Measurements from ENCODE around the gene RPLP1.

RPLP1 gene

DNA sequence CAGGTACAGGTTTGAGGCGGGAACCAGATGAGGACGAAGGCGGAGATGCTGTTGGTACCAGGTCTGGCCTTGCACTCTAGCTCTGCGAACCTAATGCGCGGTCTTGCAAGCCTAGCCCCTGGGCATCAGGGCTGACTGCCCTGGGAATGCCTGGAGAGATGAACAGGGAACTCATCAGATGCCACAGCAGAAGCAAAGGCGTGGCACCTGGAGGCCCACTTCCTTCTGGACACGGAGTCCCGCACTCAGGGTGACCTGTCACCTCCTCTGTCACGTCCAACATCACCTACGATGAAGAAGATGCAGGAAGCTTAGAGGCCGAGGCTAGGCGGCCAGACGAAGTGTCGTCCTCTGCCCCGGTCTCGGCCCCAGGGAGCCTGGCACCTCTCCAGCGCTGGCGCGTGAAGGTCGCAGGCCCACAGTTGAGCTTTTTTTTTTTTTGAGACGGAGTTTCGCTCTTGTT lies 9.4 kb downstream of the RPLP1 start:
- TF ChIP-seq CTCF (conservative IDR thresholded peaks at IDR 0.05; ENCODE audit: low read length): no peak
- no peak for DNase-seq (ENCODE audit: low read depth)
- H3K4me3 ChIP-seq (ENCODE audit: low read length): peak overlapping the region; percentile 65

DNA sequence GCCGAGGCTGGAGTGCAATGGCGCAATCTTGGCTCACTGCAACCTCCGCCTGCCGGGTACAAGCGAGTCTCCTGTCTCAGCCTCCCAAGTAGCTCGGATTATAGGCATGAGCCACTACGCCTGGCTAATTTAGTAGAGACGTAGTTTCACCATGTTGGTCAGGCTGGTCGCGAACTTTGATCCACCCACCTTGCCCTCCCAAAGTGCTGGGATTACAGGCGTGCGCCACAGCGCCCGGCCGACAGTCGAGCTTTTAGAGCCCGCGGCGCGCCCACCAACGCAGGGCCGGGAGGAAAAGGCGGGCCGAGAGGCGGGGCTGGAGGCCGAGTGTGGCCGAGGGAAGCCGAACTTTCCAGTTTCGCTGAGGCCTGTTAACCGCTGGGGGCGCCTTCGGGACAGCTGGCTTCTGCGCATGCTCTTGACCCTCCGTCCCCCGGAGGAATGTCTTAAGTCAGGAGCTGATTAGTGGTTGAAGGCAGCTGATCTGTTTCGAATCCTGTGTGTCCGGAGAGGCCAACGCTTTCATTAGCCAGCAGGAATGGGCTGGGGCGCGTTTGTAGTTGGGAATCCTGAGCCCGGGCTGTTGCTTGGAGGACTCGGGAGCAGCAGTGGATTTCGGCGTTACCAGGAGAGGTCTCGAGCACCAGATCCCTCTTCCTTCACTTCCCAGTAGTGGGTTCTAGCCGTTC lies 10.0 kb downstream of the RPLP1 start:
- peak overlapping the region; percentile 69 for H3K4me3 ChIP-seq (ENCODE audit: low read length)
- peak; percentile 78 for TF ChIP-seq CTCF (conservative IDR thresholded peaks at IDR 0.05; ENCODE audit: low read length)
- peak; percentile 98 for DNase-seq (ENCODE audit: low read depth)

DNA sequence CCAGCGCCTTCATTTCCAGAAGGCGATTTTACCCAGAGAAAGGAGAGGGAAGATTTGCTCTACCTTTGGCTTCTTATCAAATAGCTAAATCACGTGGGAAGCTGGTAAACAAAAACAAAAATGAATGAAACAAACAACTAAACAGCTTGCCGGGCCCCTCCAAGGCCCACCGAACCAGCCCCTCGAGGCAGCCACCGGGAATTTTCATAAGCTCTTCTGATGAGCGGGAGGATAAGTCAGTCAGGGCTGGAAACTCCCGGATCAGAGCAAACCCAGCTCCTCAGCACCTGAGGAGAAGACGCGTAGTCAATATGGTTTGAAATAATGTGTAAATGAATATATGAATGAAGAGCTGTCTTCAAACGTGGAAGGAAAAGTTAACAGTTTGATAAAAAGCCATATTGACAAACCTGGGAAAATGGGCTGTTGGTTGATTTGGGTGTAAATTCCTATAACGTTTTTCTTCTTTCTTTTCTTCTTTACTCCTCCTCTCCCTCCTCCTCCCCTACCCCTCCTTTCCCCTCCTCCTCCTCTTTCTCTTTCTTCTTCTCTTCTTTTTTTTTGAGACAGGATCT lies 10.7 kb downstream of the RPLP1 start:
- TF ChIP-seq CTCF (conservative IDR thresholded peaks at IDR 0.05; ENCODE audit: low read length): no peak
- no peak for DNase-seq (ENCODE audit: low read depth)
- H3K4me3 ChIP-seq (ENCODE audit: low read length): peak overlapping the region; percentile 69

DNA sequence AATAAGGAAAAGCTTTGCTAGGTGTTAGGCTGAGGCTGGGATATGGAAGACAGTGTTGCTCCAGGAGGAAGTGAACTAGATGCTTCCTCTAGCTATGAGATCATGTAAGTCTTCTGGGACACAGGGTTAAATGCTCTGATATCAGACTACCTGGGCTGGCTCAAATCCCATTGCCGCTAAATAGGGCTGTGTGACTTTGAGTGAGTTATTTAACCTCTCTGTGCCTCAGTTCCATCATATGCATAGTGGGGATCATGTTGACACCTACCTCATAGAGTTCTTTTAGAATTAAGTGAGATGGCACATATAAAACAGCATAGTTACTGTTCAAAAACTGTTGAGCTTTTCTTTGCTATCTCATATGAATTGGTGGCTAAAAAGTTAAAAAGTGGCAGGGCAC lies 12.6 kb downstream of the RPLP1 start:
- no peak for TF ChIP-seq CTCF (conservative IDR thresholded peaks at IDR 0.05; ENCODE audit: low read length)
- no peak for DNase-seq (ENCODE audit: low read depth)
- H3K4me3 ChIP-seq (ENCODE audit: low read length): no peak overlapping the region

GRCh38 chr15:69466733-69467132 lies 14.1 kb downstream of the RPLP1 start:
- no peak for TF ChIP-seq CTCF (conservative IDR thresholded peaks at IDR 0.05; ENCODE audit: low read length)
- DNase-seq (ENCODE audit: low read depth): no peak
- no peak overlapping the region for H3K4me3 ChIP-seq (ENCODE audit: low read length)

- no peak overlapping the region for H3K4me3 ChIP-seq (ENCODE audit: low read length)
- DNase-seq (ENCODE audit: low read depth): no peak
- no peak for TF ChIP-seq CTCF (conservative IDR thresholded peaks at IDR 0.05; ENCODE audit: low read length)
Observed at GRCh38 chr15:69467636-69468035, 15.0 kb downstream of the RPLP1 start.
